ENCODE measurements around the gene C4orf50.

C4orf50 gene

GRCh38 chr4:5887361-5888221, 130.6 kb downstream of the C4orf50 start:
- H2AFZ ChIP-seq (ENCODE audit: low read length), result no peak overlapping the region
- H3K4me2 ChIP-seq (ENCODE audit: low read depth, low read length, poor library complexity, severe bottlenecking), result no peak overlapping the region
- no peaks in the 10 kb centered on the region for H4K20me1 ChIP-seq (ENCODE audit: insufficient read depth, low read length, poor library complexity, severe bottlenecking)
- no peak for TF ChIP-seq EZH2phosphoT487 (IDR thresholded peaks at IDR 0.05; ENCODE audit: borderline replicate concordance)
- TF ChIP-seq, protein P1, sequence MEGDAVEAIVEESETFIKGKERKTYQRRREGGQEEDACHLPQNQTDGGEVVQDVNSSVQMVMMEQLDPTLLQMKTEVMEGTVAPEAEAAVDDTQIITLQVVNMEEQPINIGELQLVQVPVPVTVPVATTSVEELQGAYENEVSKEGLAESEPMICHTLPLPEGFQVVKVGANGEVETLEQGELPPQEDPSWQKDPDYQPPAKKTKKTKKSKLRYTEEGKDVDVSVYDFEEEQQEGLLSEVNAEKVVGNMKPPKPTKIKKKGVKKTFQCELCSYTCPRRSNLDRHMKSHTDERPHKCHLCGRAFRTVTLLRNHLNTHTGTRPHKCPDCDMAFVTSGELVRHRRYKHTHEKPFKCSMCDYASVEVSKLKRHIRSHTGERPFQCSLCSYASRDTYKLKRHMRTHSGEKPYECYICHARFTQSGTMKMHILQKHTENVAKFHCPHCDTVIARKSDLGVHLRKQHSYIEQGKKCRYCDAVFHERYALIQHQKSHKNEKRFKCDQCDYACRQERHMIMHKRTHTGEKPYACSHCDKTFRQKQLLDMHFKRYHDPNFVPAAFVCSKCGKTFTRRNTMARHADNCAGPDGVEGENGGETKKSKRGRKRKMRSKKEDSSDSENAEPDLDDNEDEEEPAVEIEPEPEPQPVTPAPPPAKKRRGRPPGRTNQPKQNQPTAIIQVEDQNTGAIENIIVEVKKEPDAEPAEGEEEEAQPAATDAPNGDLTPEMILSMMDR (conservative IDR thresholded peaks at IDR 0.05; ENCODE audit: low read length), result no peak
- no peak overlapping the region for H3K9ac ChIP-seq (ENCODE audit: low read depth, low read length, poor library complexity, severe bottlenecking)
- no peaks in the 10 kb centered on the region for H3F3A ChIP-seq (ENCODE audit: low read depth)
- no peaks in the 10 kb centered on the region for H3K36me3 ChIP-seq (ENCODE audit: insufficient read depth, low read length)
- H3K79me2 ChIP-seq (ENCODE audit: insufficient read depth, low read length), result no peaks in the 10 kb centered on the region
- no peaks in the 10 kb centered on the region for H3K4me1 ChIP-seq (ENCODE audit: insufficient read depth, low read length, poor library complexity, severe bottlenecking)
- no peaks in the 10 kb centered on the region for H3K27me3 ChIP-seq (ENCODE audit: insufficient read depth, low read length, poor library complexity, severe bottlenecking)
- no peak overlapping the region for H3K4me3 ChIP-seq (ENCODE audit: low read length, poor library complexity, severe bottlenecking)
- H3K9me3 ChIP-seq (ENCODE audit: insufficient read depth, low read depth, low read length), result no peaks in the 10 kb centered on the region; the same call in 1 of the 2 replicates
- no peaks in the 10 kb centered on the region for H3K9me2 ChIP-seq (replicated peaks; ENCODE audit: low read depth, low read length)

DNA sequence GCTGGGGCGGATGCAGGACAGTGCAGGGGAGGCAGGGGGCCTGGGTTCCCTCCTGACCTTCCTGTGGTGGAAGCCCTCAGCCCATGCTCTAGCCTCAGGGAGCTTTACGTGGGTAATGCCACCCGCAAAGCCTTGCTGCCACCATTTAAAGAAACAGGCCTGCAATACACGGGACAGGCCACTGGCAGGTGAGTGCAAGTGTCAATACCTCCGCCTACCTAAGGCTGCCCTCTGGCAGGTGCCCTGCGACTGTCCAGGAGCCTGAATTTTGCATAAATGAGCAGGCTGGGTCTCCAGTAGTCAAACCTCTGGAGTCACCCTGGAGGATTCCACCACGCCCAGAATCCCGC, 131.2 kb downstream of the C4orf50 start:
- no peak overlapping the region for H3K4me2 ChIP-seq (ENCODE audit: low read depth, low read length, poor library complexity, severe bottlenecking)

DNA sequence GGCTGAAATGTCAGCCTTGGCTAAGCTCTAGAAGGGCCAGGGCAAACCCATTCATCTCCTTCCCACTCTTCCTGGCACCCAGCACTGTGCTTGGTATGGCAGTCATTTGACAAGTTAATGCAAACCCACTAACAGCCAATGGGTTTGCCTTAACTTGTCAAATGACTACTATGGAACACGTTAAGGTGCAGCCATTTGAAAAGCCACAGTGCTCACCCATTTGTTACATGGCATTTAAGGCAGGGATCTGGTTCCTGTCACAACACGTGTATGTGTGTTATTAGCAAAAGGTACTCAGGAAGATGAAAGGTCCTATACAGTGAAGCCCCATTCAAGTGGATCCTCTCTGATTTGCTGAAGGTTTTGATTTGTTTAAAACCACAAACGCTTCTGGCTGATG, 132.5 kb downstream of the C4orf50 start:
- Histone ChIP-seq H3K9ac (ENCODE audit: low read depth, low read length, poor library complexity, severe bottlenecking) (no peak overlapping the region), H3F3A (ENCODE audit: low read depth) (no peaks in the 10 kb centered on the region), H3K27me3 (ENCODE audit: insufficient read depth, low read length, poor library complexity, severe bottlenecking) (no peaks in the 10 kb centered on the region), H4K20me1 (ENCODE audit: insufficient read depth, low read length, poor library complexity, severe bottlenecking) (no peaks in the 10 kb centered on the region), H3K4me2 (ENCODE audit: low read depth, low read length, poor library complexity, severe bottlenecking) (no peak overlapping the region), H3K36me3 (ENCODE audit: insufficient read depth, low read length) (no peaks in the 10 kb centered on the region), H3K9me3 (ENCODE audit: insufficient read depth, low read depth, low read length) (no peaks in the 10 kb centered on the region; the same call in 1 of the 2 replicates), H3K4me1 (ENCODE audit: insufficient read depth, low read length, poor library complexity, severe bottlenecking) (no peaks in the 10 kb centered on the region), H3K4me3 (ENCODE audit: low read length, poor library complexity, severe bottlenecking) (no peak overlapping the region), H3K79me2 (ENCODE audit: insufficient read depth, low read length) (no peaks in the 10 kb centered on the region), H3K9me2 (replicated peaks; ENCODE audit: low read depth, low read length) (no peaks in the 10 kb centered on the region), H2AFZ (ENCODE audit: low read length) (no peak overlapping the region)
- TF ChIP-seq EZH2phosphoT487 (IDR thresholded peaks at IDR 0.05; ENCODE audit: borderline replicate concordance), result no peak
- TF ChIP-seq, protein P1 (conservative IDR thresholded peaks at IDR 0.05; ENCODE audit: low read length), result no peak

More for the DNA sequence above, 131.2 kb downstream of the C4orf50 start:
- Histone ChIP-seq H3K4me3 (ENCODE audit: low read length, poor library complexity, severe bottlenecking) (no peak overlapping the region), H3K79me2 (ENCODE audit: insufficient read depth, low read length) (no peaks in the 10 kb centered on the region), H3K27me3 (ENCODE audit: insufficient read depth, low read length, poor library complexity, severe bottlenecking) (no peaks in the 10 kb centered on the region), H3K9ac (ENCODE audit: low read depth, low read length, poor library complexity, severe bottlenecking) (no peak overlapping the region), H3K9me2 (replicated peaks; ENCODE audit: low read depth, low read length) (no peaks in the 10 kb centered on the region), H3K4me1 (ENCODE audit: insufficient read depth, low read length, poor library complexity, severe bottlenecking) (no peaks in the 10 kb centered on the region), H3K9me3 (ENCODE audit: insufficient read depth, low read depth, low read length) (no peaks in the 10 kb centered on the region; the same call in 1 of the 2 replicates), H2AFZ (ENCODE audit: low read length) (no peak overlapping the region), H4K20me1 (ENCODE audit: insufficient read depth, low read length, poor library complexity, severe bottlenecking) (no peaks in the 10 kb centered on the region), H3K36me3 (ENCODE audit: insufficient read depth, low read length) (no peaks in the 10 kb centered on the region), H3F3A (ENCODE audit: low read depth) (no peaks in the 10 kb centered on the region)
- TF ChIP-seq, protein P1 (conservative IDR thresholded peaks at IDR 0.05; ENCODE audit: low read length), result no peak
- TF ChIP-seq EZH2phosphoT487 (IDR thresholded peaks at IDR 0.05; ENCODE audit: borderline replicate concordance), result no peak

Measured in Loucy (cell line).